Measurements from ENCODE around the gene ATP10A. TPM values are rescaled to one million over a fixed set of nuclear protein-coding genes. Genes with fewer than 3 reads are reported as not detected.
"Not testable (repeated sequence)": the region's sequence is repeated elsewhere in the genome, so short reads cannot be mapped to it uniquely, and the experiment has no call there.

Gene ATP10A
- polyA plus RNA-seq, 1 experiment: 3.5 TPM

DNA sequence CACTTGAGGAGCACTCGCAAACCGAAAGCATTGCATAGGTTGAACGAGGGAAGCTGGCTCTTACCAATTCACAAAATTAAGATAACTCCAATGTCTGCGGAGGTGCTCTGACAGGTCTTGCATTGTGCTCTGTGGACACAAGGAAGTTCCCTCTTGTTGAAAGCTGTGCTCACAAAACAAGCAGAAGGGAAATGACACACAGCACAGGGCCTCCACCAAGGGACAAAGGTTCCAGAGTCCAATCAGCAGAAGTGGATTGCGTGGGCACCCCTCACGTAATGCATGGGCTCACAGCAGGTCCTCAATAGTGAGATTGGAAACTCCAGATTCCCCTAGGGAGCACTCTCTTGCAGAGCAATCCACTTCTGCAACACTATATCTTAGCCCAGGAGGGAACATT lies 89.9 kb downstream of the ATP10A start:
- Histone ChIP-seq H3K27me3 (ENCODE audit: control insufficient read depth, insufficient read depth, low read length) (no peaks in the 10 kb centered on the region), H3K4me3 (ENCODE audit: low read depth, low read length) (no peak overlapping the region), H3K27ac (ENCODE audit: low read depth, low read length) (no peak overlapping the region), H3K9me3 (ENCODE audit: control insufficient read depth, insufficient read depth, low read length) (no peaks in the 10 kb centered on the region; the same call in 1 of the 2 replicates)
- ChIA-PET POLR2A (no interaction called here), CTCF (no interaction called here)
- TF ChIP-seq, protein P1, sequence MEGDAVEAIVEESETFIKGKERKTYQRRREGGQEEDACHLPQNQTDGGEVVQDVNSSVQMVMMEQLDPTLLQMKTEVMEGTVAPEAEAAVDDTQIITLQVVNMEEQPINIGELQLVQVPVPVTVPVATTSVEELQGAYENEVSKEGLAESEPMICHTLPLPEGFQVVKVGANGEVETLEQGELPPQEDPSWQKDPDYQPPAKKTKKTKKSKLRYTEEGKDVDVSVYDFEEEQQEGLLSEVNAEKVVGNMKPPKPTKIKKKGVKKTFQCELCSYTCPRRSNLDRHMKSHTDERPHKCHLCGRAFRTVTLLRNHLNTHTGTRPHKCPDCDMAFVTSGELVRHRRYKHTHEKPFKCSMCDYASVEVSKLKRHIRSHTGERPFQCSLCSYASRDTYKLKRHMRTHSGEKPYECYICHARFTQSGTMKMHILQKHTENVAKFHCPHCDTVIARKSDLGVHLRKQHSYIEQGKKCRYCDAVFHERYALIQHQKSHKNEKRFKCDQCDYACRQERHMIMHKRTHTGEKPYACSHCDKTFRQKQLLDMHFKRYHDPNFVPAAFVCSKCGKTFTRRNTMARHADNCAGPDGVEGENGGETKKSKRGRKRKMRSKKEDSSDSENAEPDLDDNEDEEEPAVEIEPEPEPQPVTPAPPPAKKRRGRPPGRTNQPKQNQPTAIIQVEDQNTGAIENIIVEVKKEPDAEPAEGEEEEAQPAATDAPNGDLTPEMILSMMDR (IDR thresholded peaks at IDR 0.05; ENCODE audit: low read depth, low read length): no peak
- no peak for DNase-seq (ENCODE audit: low read depth, low spot score)

DNA sequence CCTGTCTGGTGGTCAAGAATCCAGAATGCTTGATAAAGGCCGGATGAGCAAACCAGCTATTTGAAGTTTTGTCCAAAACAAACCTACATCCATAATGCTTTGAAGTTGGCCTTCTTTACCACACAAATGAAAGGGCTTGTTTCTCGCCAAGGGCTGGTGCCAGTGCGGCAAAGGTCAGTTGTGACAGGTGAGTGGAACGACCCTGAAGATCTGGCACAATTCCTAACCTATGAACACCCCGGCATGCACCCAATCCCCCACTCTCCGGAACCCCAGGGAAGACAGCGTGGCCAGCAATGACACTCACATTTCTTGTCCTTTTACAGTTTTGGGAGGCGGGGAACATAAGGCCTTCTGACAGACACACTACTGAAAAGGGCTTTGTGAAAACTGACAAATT lies 90.6 kb downstream of the ATP10A start:
- no peaks in the 10 kb centered on the region for H3K27me3 ChIP-seq (ENCODE audit: control insufficient read depth, insufficient read depth, low read length)
- CTCF ChIA-PET: no interaction called here
- no peaks in the 10 kb centered on the region; the same call in 1 of the 2 replicates for H3K9me3 ChIP-seq (ENCODE audit: control insufficient read depth, insufficient read depth, low read length)
- no peak overlapping the region for H3K4me3 ChIP-seq (ENCODE audit: low read depth, low read length)
- DNase-seq (ENCODE audit: low read depth, low spot score): no peak
- POLR2A ChIA-PET: no interaction called here
- H3K27ac ChIP-seq (ENCODE audit: low read depth, low read length): no peak overlapping the region
- TF ChIP-seq, protein P1 (IDR thresholded peaks at IDR 0.05; ENCODE audit: low read depth, low read length): no peak

DNA sequence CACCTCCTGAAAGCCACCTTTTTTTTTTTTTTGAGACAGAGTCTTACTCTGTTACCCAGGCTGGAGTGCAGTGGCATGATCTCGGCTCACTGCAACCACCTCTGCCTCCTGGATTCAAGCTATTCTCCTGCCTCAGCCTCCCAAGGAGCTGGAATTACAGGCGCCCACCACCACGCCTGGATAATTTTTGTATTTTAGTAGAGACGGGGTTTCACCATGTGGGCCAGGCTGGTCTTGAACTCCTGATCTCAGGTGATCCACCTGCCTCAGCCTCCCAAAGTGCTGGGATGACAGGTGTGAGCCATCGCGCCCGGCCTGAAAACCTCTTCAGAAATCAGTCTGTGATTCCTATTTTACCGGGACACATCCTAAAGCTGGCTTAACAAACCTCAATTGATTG lies 91.4 kb downstream of the ATP10A start:
- H3K4me3 ChIP-seq (ENCODE audit: low read depth, low read length); POLR2A ChIA-PET; CTCF ChIA-PET: not testable (repeated sequence)

DNA sequence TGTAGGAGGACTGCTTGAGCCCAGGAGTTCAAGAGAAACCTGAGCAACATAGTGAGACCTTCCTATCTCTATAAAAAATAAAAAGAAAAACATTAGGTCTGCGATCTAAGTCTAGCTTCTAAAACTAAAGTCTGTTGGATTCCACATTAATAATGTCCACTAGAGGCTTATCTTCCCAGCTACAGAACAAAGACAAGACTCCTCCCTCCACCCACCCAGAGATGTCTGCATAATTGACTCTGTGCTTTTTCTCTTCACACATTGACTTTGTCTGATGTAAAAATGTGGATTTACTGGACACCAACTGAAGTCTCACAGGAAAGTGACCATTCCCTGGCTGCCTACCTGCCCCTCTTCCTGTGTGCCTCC lies 91.8 kb downstream of the ATP10A start:
- CTCF ChIA-PET: interaction anchor here (0.6 kb wide), 1 partner anchor 15 kb away, joined by 3 read pairs; no protein-coding TSS in a partner anchor
- Histone ChIP-seq H3K4me3 (ENCODE audit: low read depth, low read length) (no peak overlapping the region), H3K27me3 (ENCODE audit: control insufficient read depth, insufficient read depth, low read length) (no peaks in the 10 kb centered on the region), H3K9me3 (ENCODE audit: control insufficient read depth, insufficient read depth, low read length) (no peaks in the 10 kb centered on the region; the same call in 1 of the 2 replicates), H3K27ac (ENCODE audit: low read depth, low read length) (no peak overlapping the region)
- TF ChIP-seq, protein P1 (IDR thresholded peaks at IDR 0.05; ENCODE audit: low read depth, low read length): no peak
- POLR2A ChIA-PET: no interaction called here
- no peak for DNase-seq (ENCODE audit: low read depth, low spot score)

More for the DNA sequence above, 91.4 kb downstream of the ATP10A start:
- H3K27ac ChIP-seq (ENCODE audit: low read depth, low read length); H3K27me3 ChIP-seq (ENCODE audit: control insufficient read depth, insufficient read depth, low read length); H3K9me3 ChIP-seq (ENCODE audit: control insufficient read depth, insufficient read depth, low read length); DNase-seq (ENCODE audit: low read depth, low spot score): not testable (repeated sequence)

DNA sequence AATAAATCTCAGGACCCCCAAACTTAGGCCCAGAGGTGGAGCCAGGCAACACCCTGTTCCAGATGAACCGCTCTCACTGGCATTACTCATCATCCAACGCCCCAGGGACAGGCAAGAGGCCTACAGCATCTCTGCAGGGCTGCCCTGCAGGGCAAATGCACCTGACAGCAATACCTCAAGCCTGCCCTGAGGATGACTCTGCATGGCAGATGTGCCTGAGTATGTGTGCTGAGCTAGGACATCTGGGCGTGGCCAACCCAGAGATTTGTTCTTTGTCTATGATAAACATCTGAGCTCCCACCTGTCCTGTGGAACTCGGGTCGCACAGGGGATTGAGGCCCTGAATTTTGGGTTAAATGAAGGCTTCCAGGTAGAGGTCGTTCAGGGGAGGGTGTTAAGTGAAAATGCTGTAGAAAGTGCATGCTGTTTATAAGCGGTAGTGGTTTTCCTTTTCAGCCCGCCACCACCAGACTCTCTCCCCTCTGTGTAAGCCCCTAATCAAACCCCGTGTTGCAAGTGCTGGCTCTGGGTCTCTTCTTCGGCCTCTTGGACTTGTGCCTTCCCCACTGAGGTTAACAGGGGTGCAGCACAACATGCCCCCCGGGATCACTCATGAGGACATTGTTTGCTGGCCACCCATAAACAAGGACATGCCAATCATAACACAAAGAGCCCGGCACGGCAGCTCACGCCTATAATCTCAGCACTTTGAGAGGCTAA lies 92.3 kb downstream of the ATP10A start:
- POLR2A ChIA-PET: no interaction called here
- CTCF ChIA-PET: interaction anchor here (0.6 kb wide), 1 partner anchor 16 kb away, joined by 3 read pairs; no protein-coding TSS in a partner anchor
- TF ChIP-seq, protein P1 (IDR thresholded peaks at IDR 0.05; ENCODE audit: low read depth, low read length): no peak
- H3K27me3 ChIP-seq (ENCODE audit: control insufficient read depth, insufficient read depth, low read length): no peaks in the 10 kb centered on the region
- no peak overlapping the region for H3K4me3 ChIP-seq (ENCODE audit: low read depth, low read length)
- no peak overlapping the region for H3K27ac ChIP-seq (ENCODE audit: low read depth, low read length)
- no peaks in the 10 kb centered on the region; the same call in 1 of the 2 replicates for H3K9me3 ChIP-seq (ENCODE audit: control insufficient read depth, insufficient read depth, low read length)
- no peak for DNase-seq (ENCODE audit: low read depth, low spot score)

Measured in AG04450 (cell line).